CD4-positive, alpha-beta T cell treated with Interleukin-4 for 4 hours (primary cell): ENCODE measurements around the gene FGF14.

ENCODE experiments used
- DNase-seq: peaks from one replicate; pipeline ENCODE4 v3.0.0-alpha.2; 2020

Gene FGF14

DNA sequence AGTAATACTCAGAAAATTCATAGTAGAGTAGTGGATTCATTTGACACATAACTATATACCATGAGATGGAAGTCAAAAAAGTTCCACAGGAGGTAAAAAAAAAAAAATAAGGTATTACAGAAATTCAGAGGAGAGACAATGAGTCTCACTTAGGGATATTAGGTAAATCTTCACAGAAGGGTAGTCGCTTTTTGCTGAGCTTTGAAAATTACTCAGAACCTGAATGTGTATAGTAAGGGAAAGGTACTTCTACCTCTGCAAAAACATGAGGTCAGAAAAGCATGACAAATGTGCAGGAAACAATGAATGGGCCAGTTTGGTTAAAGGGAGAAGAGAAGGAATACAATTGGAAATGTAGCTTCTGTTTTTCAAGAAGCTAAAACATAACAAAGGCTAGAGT, 698.8 kb downstream of the FGF14 start:
- no peak for DNase-seq

DNA sequence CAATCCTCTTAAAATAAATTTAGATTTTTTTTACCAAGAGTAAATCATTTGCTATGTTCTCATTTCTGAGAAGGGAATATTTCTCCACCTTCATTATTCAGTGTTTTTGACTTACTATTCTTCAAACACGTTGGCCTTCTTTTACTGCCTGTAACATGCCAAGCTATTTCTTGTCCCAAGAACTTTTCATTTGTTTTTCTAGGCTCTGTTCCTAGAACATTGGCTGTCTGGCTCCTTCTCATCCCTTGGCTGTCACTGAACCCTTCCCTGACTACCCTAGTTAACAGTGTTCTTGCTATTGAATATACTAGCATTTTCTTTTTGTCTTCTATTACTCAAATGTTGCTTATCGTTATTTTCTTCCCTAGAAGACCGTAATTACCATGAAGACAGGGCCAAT, 701.2 kb downstream of the FGF14 start:
- no peak for DNase-seq

DNA sequence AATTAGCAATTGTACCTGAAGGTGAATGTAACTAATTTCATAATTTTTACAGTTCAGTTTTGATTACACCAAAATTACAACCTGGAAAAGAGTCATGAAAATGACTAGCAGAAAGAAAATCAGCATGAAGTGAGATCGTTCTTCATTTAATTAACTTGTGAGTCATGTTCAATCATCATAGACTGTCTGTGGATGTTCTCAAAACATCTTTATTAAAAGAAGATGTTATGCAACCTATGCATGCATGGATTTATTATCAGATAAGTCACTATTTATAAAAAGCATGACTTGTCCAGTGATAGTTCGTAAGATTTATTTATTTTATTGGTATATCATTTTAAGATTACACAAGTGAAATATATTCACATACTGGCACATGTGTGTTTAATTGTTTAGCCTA, 703.4 kb downstream of the FGF14 start:
- DNase-seq, result no peak

DNA sequence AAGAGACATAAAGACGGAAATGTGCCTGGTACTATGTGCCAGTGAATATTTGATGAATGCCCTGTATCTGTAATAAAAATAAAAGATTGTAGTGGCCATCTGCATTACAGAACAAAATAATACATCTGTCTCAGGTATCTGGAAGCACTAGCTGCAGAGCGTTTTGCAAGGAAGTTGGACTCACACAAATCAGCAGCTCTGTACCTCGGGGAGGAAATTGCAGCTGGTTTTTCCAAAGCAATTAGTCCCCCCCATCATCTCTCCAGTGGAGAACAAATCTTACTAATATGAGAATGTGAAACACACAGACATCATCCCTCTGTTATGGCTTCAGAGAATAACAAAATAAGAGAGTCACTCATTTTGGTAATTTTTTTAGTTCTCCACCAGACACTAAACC, 704.1 kb downstream of the FGF14 start:
- DNase-seq, result no peak

DNA sequence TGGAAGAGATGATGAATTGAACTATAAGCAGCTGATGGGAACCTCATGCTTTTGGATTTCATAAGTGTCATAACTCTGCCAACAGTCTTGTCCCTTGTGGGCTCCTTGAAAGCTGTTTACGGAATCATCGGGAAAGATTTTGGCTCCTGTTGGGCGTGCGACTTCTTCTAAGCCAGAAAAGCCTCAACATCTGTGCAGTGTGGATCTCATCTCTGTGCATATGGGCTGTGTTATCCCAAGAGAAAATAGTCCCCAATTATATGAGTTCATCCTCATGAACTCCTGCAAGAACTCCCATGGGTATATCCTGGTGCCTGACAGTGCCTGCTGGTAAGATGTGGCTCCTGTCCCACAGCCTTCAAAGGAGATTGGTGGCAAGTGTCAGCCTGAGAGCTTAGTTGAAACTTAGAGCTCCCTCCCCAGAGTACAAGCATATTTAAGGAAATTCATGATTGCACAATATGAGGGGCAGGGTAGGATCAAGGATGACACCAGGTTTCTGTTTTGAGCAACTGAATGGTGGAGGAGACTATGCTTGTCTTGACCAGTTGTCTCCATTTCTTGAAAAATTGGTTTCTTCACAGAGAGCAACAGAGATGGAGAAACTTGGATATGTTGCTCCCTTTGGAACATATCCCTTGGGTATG, 705.9 kb downstream of the FGF14 start:
- no peak for DNase-seq

DNA sequence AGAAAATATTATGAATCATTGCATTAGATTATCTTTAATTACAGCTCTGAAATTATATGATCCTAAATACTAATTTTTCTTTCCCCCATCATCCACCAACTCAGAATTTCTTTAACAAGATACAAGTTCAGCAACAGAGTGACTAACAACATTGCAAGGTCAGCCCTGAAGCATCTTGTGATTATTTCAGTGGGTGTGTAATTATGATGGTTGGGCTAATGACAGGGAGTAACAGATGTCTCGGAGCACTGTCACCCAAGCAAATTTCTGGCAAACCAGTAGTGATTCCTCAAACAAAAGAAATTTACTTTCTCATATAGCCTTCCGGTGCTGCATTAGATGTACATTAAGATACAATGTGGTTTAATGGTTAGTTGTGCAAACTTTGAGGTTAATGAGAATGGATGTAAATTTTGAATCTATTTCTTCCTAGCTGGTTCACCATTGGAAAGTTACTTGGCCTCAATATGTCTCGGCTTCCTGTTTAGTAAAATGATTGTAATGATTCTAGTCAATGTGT, 710.4 kb downstream of the FGF14 start:
- DNase-seq, result no peak

GRCh38 chr13:101690871-101691270, 711.0 kb downstream of the FGF14 start:
- DNase-seq, result no peak

DNA sequence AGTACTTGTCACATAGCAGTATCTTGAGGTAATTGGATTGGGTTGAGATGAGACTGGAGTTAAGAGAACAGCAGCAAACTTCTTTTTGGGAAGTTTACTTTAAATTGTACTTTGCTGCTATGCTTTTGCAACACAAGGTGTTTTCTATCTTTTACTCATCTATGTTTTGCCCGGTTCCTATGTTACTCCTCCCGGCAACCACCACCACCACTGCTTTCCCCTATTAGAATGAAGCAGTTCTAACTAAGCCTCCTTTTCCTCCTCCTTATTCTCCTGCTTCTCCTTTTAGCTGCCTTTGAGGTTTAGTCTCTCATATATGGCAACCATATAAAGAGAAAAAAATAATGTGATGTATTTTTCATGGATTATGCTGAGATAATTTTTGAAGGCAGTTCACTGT, 715.8 kb downstream of the FGF14 start:
- DNase-seq, result no peak

GRCh38 chr13:101681834-101682233, 720.0 kb downstream of the FGF14 start:
- no peak for DNase-seq

DNA sequence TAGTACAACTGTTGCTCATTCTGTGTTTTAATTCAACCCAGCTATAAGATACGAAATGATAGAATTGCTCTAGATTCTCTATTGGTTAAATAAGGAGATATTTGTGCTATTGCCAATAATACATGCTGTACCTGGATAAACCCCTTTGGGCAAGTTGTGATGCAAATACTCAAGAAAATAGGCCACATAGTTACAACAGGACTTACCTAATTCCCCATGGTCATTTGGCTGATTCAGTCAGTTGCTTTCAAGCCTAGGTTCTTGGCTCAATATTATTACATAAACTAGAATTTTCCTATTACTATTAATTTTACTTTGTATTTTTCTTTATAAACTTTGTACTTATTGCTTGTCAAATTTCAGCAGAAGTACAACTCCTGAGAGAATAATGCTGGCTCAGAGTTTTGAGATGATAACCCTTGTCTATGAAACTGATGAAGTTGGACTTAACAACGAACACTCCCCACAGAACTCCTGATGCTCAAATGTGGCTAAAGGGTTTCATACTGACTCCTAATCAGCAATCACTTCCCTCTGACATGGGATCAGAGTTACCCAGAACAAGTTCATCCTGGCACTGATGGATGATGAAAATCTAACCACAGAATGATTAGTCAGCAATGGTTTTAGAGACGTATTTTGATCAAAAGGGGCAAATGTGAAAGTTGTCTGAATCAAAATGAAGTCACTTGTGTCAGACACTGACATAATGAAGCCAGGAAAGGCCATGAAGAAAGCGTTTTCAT, 728.3 kb downstream of the FGF14 start:
- no peak for DNase-seq

GRCh38 chr13:101661839-101662238, 740.0 kb downstream of the FGF14 start:
- no peak for DNase-seq
